C4-2B (cell line): Measurements from ENCODE around the gene HS1BP3.

Experiments
- H3K27ac ChIP-seq: fragments of 450-650 bp; 2 replicates; pipeline ENCODE4 v1.5.1; 2017
- ZFX ChIP-seq: fragments of 450-650 bp; IDR thresholded peaks from 2 replicates; pipeline ENCODE4 v1.6.1; 2017
- TF ChIP-seq, protein P1 (sequence below): fragments of 450-650 bp; conservative IDR thresholded peaks from 2 replicates; pipeline ENCODE4 v1.5.1; 2017; ENCODE audit warnings: mild to moderate bottlenecking

HS1BP3 gene

DNA sequence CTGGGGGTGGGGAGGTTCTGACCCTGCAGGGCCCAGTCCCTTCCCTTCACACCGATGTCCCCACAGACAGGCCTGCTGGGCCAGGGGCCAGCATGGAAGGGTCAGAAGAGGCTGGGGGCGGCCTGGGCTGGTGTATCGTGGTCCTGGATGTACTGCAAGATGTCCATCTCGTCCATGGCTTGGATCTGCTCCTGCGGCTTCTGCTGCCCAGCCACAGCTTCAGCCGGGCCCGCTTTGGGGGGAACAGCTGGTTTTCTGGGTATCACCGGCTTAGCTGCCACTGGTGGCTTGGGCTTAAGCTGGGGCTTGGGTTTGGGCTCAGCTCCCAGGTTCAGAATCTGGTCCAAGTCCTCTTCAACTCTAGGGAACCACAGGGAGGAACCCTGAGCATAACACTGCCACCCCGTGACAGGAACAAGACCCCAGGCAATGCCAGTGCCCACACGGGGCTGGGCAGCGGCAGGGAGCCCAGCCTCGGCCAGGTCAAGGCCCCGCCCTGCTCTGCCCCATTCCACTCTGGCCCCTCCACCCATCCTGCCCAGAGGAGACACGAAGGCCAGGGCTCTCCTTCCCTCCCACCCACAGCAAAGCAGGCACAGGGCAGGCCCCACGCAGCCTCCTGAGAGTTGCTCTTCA lies 31.9 kb downstream of the HS1BP3 start:
- TF ChIP-seq, protein P1, sequence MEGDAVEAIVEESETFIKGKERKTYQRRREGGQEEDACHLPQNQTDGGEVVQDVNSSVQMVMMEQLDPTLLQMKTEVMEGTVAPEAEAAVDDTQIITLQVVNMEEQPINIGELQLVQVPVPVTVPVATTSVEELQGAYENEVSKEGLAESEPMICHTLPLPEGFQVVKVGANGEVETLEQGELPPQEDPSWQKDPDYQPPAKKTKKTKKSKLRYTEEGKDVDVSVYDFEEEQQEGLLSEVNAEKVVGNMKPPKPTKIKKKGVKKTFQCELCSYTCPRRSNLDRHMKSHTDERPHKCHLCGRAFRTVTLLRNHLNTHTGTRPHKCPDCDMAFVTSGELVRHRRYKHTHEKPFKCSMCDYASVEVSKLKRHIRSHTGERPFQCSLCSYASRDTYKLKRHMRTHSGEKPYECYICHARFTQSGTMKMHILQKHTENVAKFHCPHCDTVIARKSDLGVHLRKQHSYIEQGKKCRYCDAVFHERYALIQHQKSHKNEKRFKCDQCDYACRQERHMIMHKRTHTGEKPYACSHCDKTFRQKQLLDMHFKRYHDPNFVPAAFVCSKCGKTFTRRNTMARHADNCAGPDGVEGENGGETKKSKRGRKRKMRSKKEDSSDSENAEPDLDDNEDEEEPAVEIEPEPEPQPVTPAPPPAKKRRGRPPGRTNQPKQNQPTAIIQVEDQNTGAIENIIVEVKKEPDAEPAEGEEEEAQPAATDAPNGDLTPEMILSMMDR: no peak
- TF ChIP-seq ZFX: no peak
- peak overlapping the region; percentile 64 for H3K27ac ChIP-seq

DNA sequence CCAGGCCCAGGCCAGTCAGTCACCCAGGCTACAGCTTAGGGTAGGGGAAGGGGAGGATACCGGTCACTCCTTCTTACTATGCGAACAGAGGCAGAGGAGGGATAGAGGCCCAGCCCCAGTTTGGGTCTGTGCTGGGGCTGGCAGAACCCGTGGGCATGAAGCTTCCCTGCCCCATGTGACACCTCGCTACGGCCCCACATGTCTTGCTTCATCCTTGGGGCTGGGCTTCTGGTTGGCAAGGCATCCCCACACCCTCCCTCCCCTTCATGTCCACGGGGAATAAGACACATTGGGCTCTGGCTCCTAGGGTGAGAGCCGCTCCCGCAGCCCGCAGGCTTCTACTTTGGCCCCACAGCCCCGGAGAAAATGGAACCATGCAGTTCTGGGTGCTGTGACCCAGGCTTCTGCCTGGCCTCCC lies 32.4 kb downstream of the HS1BP3 start:
- TF ChIP-seq ZFX: no peak; the same call in 1 of the 2 replicates
- TF ChIP-seq, protein P1: no peak
- peak overlapping the region; percentile 64 for H3K27ac ChIP-seq

DNA sequence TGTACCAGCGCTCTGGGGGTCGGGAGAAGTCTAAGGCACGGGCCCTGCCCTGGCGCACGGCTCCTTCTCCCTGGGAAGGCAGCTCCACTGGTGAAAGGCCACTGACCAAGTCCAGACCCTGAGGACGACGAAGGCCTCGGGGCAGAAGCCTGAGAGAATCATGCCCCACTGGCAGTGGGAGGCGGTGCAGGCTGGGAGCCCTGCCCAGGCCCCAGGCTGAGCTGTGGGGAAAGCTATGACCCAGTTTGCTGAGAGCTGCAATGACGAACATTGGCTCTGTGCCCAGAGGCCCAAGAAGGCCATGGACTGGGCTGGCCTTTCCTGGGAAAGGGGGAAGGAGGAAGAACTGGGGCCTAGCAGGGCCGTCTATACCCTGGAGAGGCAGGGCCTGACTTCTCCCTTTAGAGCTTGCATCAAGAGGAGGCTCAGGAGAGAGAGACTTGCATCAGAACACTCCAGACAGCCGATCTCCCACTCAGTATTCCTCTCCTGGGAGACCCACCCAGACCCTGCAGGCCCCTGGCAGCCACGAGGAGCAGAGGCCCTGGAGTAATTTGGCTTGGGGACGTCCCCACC lies 32.9 kb downstream of the HS1BP3 start:
- H3K27ac ChIP-seq: peak overlapping the region; percentile 64
- TF ChIP-seq, protein P1: no peak; the same call in 1 of the 2 replicates
- TF ChIP-seq ZFX: peak; percentile 41; the same call in 1 of the 2 replicates

DNA sequence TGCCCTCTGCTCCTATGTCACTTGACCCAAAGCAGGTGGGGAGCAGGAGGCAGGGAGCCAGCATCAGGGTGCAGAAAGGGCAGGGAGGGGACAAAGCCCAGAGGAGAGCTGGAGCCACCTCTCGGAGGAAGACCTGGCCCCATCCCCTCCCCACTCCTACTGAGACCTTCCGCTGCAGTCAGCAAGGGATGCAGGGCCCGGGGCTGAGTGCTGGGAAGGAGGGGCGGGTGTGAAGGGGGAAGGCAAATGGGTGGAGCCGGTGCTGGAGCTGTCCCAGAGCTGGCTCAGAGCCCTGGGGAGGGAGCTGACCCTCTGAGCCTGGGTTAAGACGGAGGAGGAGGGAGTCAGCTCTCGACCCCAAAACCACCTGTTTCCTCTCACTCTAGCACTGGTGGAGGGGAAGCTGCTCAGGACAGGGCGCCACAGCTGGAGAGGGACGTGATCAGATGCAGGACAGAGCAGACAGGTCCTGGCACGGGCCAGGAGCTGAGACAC lies 33.8 kb downstream of the HS1BP3 start:
- peak overlapping the region; percentile 64 for H3K27ac ChIP-seq
- TF ChIP-seq, protein P1: no peak
- TF ChIP-seq ZFX: no peak

DNA sequence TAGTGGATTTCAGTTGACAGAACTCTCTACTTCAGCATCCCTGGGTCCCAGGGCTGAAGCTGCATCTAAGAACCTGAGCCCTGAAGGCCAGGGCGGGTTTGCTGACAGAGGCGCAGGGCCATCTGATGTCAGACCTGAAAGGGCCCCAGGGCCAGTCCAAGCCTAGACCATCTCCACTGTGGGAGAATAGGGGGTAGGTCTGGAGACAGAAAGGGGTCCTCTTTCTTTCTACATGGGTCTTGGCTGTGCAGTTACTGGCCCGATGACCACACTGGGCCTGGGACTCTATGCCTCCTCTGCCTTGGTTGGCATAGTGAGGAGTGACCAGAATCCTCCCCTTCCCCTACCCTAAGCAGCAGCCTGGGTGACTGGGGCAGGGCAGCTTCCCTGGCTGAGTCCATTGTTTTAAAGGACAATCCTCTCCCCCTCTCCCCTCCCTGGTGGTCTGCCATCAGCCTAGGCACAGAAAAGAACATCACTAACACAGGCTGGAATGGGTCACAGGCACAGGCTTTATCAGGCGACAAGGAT lies 34.5 kb downstream of the HS1BP3 start:
- no peak overlapping the region for H3K27ac ChIP-seq
- TF ChIP-seq ZFX: no peak
- TF ChIP-seq, protein P1: no peak

DNA sequence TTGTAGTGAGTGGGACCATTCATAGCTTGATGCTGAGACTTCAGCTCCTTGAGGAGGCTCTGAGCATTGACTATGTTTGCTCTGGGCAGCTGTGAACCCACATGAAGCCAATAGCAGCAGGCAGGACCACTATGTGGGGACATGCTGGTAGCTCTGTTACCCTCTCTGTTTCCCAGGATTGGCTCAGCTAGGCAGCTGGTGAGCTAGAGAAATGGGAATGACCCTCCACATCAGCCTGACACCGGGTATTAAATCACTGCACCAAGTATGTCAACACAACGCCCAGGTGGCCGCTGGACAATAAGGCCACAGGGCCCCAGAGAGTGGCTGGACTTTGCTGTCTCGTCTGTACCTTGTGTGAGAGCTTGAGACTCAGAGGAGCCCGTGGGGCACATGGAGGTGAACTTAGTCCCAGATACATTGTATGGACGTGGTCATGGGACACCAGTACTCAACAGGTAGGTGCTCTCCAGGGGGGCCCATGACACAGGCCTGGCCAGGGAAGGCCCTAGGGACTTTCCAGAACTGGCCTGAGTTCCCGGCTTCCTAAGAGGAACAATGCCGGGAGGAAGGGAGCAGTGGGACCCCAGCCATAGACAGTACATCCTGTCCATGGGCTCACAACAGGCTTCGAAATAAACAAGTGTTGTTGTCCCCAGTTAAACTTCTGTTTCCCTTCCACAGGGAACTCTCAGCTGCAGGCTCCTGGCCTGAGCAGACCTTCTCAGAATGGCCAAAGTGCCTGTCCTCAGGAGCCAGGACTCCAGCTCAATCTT lies 35.2 kb downstream of the HS1BP3 start:
- TF ChIP-seq ZFX: no peak
- TF ChIP-seq, protein P1: no peak

More for the DNA sequence above, 35.2 kb downstream of the HS1BP3 start:
- peak overlapping the region; percentile 38 for H3K27ac ChIP-seq
